Stimulated activated CD8-positive, alpha-beta memory T cell treated with anti-CD3 and anti-CD28 coated beads, Interleukin-2, amount 100 ng/mL, for 1 hour (primary cell): Measurements from ENCODE around the gene PRCP.
"Not testable (repeated sequence)": the region's sequence is repeated elsewhere in the genome, so short reads cannot be mapped to it uniquely, and the experiment has no call there.

ENCODE experiments used
- DNase-seq, 2 donors: peaks; one replicate each; pipeline ENCODE4 v3.0.0-alpha.2; 2020; ENCODE audit warnings: low read depth in 2 of 2

The PRCP gene

GRCh38 chr11:82900277-82901164, at the start of gene PRCP:
Gene PRCP, minus strand, starts transcription at chr11:82900430. Its CDS starts 28 bp downstream, at chr11:82900402.
- peak; percentile 82 to 89 for DNase-seq

GRCh38 chr11:82949352-82949751, 49.1 kb upstream of the PRCP start:
- DNase-seq = no peak

GRCh38 chr11:82945682-82946081, 45.5 kb upstream of the PRCP start:
- no peak for DNase-seq

GRCh38 chr11:82945041-82945440, 44.8 kb upstream of the PRCP start:
- DNase-seq = not testable (repeated sequence)

- no peak for DNase-seq
Observed at GRCh38 chr11:82944198-82944597, 44.0 kb upstream of the PRCP start.

GRCh38 chr11:82943430-82943829, 43.2 kb upstream of the PRCP start:
- not testable (repeated sequence) for DNase-seq

GRCh38 chr11:82942376-82942775, 42.1 kb upstream of the PRCP start:
- DNase-seq = no peak

GRCh38 chr11:82939456-82939855, 39.2 kb upstream of the PRCP start:
- DNase-seq = no peak

- no peak for DNase-seq
Observed at GRCh38 chr11:82937554-82937953, 37.3 kb upstream of the PRCP start.

GRCh38 chr11:82936261-82936660, 36.0 kb upstream of the PRCP start:
- DNase-seq = no peak

- no peak for DNase-seq
Observed at GRCh38 chr11:82932564-82932963, 32.3 kb upstream of the PRCP start.

- DNase-seq = no peak
Observed at GRCh38 chr11:82930734-82931133, 30.5 kb upstream of the PRCP start.

- no peak for DNase-seq
Observed at GRCh38 chr11:82930229-82930628, 30.0 kb upstream of the PRCP start.

GRCh38 chr11:82929121-82929520, 28.9 kb upstream of the PRCP start:
- DNase-seq = no peak

- no peak for DNase-seq
Observed at GRCh38 chr11:82927264-82927880, 27.1 kb upstream of the PRCP start.

- DNase-seq = no peak
Observed at GRCh38 chr11:82924522-82925224, 24.4 kb upstream of the PRCP start.

GRCh38 chr11:82922396-82923173, 22.4 kb upstream of the PRCP start:
- not testable (repeated sequence) for DNase-seq

- not testable (repeated sequence) for DNase-seq
Observed at GRCh38 chr11:82920227-82920626, 20.0 kb upstream of the PRCP start.

GRCh38 chr11:82919786-82920185, 19.6 kb upstream of the PRCP start:
- not testable (repeated sequence) for DNase-seq

GRCh38 chr11:82909015-82909640, 8.9 kb upstream of the PRCP start:
- no peak for DNase-seq

GRCh38 chr11:82908311-82908710, 8.1 kb upstream of the PRCP start:
- no peak for DNase-seq
